Measurements from ENCODE around the gene LMX1B.

The LMX1B gene

GRCh38 chr9:126628146-126628545 is 14.4 kb downstream of the LMX1B start:
- TF ChIP-seq TAF1 (IDR thresholded peaks at IDR 0.05; ENCODE audit: low read depth, low read length), result no peak
- no peak for TF ChIP-seq SPI1 (IDR thresholded peaks at IDR 0.05; ENCODE audit: low read depth, low read length)
- no peak for TF ChIP-seq POLR2A (IDR thresholded peaks at IDR 0.05; ENCODE audit: low read depth, low read length)
- TF ChIP-seq POU2F2 (IDR thresholded peaks at IDR 0.05; ENCODE audit: low read depth, low read length), result no peak
- no peak for TF ChIP-seq POLR2AphosphoS5 (IDR thresholded peaks at IDR 0.05; ENCODE audit: low read depth, low read length)
- TF ChIP-seq PAX5 (IDR thresholded peaks at IDR 0.05; ENCODE audit: insufficient read depth, low read length, severe bottlenecking), result no peak
- no peak for DNase-seq (ENCODE audit: insufficient read length, low spot score)
- no peak for FAIRE-seq

GRCh38 chr9:126628969-126629674 is 15.4 kb downstream of the LMX1B start:
- DNase-seq (ENCODE audit: insufficient read length, low spot score), result no peak
- TF ChIP-seq POLR2AphosphoS5 (IDR thresholded peaks at IDR 0.05; ENCODE audit: low read depth, low read length) (no peak), TAF1 (IDR thresholded peaks at IDR 0.05; ENCODE audit: low read depth, low read length) (no peak), POLR2A (IDR thresholded peaks at IDR 0.05; ENCODE audit: low read depth, low read length) (no peak), PAX5 (IDR thresholded peaks at IDR 0.05; ENCODE audit: insufficient read depth, low read length, severe bottlenecking) (no peak), POU2F2 (IDR thresholded peaks at IDR 0.05; ENCODE audit: low read depth, low read length) (no peak), SPI1 (IDR thresholded peaks at IDR 0.05; ENCODE audit: low read depth, low read length) (no peak)
- no peak for FAIRE-seq

GRCh38 chr9:126630458-126631237 is 16.9 kb downstream of the LMX1B start:
- TF ChIP-seq PAX5 (IDR thresholded peaks at IDR 0.05; ENCODE audit: insufficient read depth, low read length, severe bottlenecking), result no peak
- no peak for DNase-seq (ENCODE audit: insufficient read length, low spot score)
- no peak for FAIRE-seq

GRCh38 chr9:126631254-126631653 is 17.5 kb downstream of the LMX1B start:
- FAIRE-seq, result no peak
- no peak for TF ChIP-seq TAF1 (IDR thresholded peaks at IDR 0.05; ENCODE audit: low read depth, low read length)
- TF ChIP-seq POLR2AphosphoS5 (IDR thresholded peaks at IDR 0.05; ENCODE audit: low read depth, low read length), result no peak
- TF ChIP-seq POLR2A (IDR thresholded peaks at IDR 0.05; ENCODE audit: low read depth, low read length), result no peak
- no peak for TF ChIP-seq SPI1 (IDR thresholded peaks at IDR 0.05; ENCODE audit: low read depth, low read length)
- no peak for TF ChIP-seq POU2F2 (IDR thresholded peaks at IDR 0.05; ENCODE audit: low read depth, low read length)
- no peak for TF ChIP-seq PAX5 (IDR thresholded peaks at IDR 0.05; ENCODE audit: insufficient read depth, low read length, severe bottlenecking)
- DNase-seq (ENCODE audit: insufficient read length, low spot score), result no peak

GRCh38 chr9:126633881-126634558 is 20.3 kb downstream of the LMX1B start:
- DNase-seq (ENCODE audit: insufficient read length, low spot score), result no peak
- no peak for FAIRE-seq
- TF ChIP-seq POU2F2 (IDR thresholded peaks at IDR 0.05; ENCODE audit: low read depth, low read length) (no peak), PAX5 (IDR thresholded peaks at IDR 0.05; ENCODE audit: insufficient read depth, low read length, severe bottlenecking) (no peak), TAF1 (IDR thresholded peaks at IDR 0.05; ENCODE audit: low read depth, low read length) (no peak), POLR2AphosphoS5 (IDR thresholded peaks at IDR 0.05; ENCODE audit: low read depth, low read length) (no peak), POLR2A (IDR thresholded peaks at IDR 0.05; ENCODE audit: low read depth, low read length) (no peak), SPI1 (IDR thresholded peaks at IDR 0.05; ENCODE audit: low read depth, low read length) (no peak)

GRCh38 chr9:126635061-126635460 is 21.3 kb downstream of the LMX1B start:
- DNase-seq (ENCODE audit: insufficient read length, low spot score) (no peak), FAIRE-seq (no peak)
- TF ChIP-seq TAF1 (IDR thresholded peaks at IDR 0.05; ENCODE audit: low read depth, low read length), result no peak
- no peak for TF ChIP-seq POLR2A (IDR thresholded peaks at IDR 0.05; ENCODE audit: low read depth, low read length)
- TF ChIP-seq SPI1 (IDR thresholded peaks at IDR 0.05; ENCODE audit: low read depth, low read length), result no peak
- TF ChIP-seq PAX5 (IDR thresholded peaks at IDR 0.05; ENCODE audit: insufficient read depth, low read length, severe bottlenecking), result no peak
- TF ChIP-seq POLR2AphosphoS5 (IDR thresholded peaks at IDR 0.05; ENCODE audit: low read depth, low read length), result no peak
- no peak for TF ChIP-seq POU2F2 (IDR thresholded peaks at IDR 0.05; ENCODE audit: low read depth, low read length)

- no peak for DNase-seq (ENCODE audit: insufficient read length, low spot score)
- TF ChIP-seq SPI1 (IDR thresholded peaks at IDR 0.05; ENCODE audit: low read depth, low read length) (no peak), POLR2A (IDR thresholded peaks at IDR 0.05; ENCODE audit: low read depth, low read length) (no peak), POLR2AphosphoS5 (IDR thresholded peaks at IDR 0.05; ENCODE audit: low read depth, low read length) (no peak), PAX5 (IDR thresholded peaks at IDR 0.05; ENCODE audit: insufficient read depth, low read length, severe bottlenecking) (no peak), POU2F2 (IDR thresholded peaks at IDR 0.05; ENCODE audit: low read depth, low read length) (no peak), TAF1 (IDR thresholded peaks at IDR 0.05; ENCODE audit: low read depth, low read length) (no peak)
- no peak for FAIRE-seq
Measured at GRCh38 chr9:126635661-126636439, 22.1 kb downstream of the LMX1B start.

- FAIRE-seq, result no peak
- no peak for DNase-seq (ENCODE audit: insufficient read length, low spot score)
- TF ChIP-seq TAF1 (IDR thresholded peaks at IDR 0.05; ENCODE audit: low read depth, low read length) (no peak), SPI1 (IDR thresholded peaks at IDR 0.05; ENCODE audit: low read depth, low read length) (no peak), POLR2A (IDR thresholded peaks at IDR 0.05; ENCODE audit: low read depth, low read length) (no peak), POLR2AphosphoS5 (IDR thresholded peaks at IDR 0.05; ENCODE audit: low read depth, low read length) (no peak), PAX5 (IDR thresholded peaks at IDR 0.05; ENCODE audit: insufficient read depth, low read length, severe bottlenecking) (no peak), POU2F2 (IDR thresholded peaks at IDR 0.05; ENCODE audit: low read depth, low read length) (no peak)
Measured at GRCh38 chr9:126636983-126637798, 23.5 kb downstream of the LMX1B start.

All from GM12891 (cell line).